ENCODE measurements around the gene CES2.

Gene CES2

DNA sequence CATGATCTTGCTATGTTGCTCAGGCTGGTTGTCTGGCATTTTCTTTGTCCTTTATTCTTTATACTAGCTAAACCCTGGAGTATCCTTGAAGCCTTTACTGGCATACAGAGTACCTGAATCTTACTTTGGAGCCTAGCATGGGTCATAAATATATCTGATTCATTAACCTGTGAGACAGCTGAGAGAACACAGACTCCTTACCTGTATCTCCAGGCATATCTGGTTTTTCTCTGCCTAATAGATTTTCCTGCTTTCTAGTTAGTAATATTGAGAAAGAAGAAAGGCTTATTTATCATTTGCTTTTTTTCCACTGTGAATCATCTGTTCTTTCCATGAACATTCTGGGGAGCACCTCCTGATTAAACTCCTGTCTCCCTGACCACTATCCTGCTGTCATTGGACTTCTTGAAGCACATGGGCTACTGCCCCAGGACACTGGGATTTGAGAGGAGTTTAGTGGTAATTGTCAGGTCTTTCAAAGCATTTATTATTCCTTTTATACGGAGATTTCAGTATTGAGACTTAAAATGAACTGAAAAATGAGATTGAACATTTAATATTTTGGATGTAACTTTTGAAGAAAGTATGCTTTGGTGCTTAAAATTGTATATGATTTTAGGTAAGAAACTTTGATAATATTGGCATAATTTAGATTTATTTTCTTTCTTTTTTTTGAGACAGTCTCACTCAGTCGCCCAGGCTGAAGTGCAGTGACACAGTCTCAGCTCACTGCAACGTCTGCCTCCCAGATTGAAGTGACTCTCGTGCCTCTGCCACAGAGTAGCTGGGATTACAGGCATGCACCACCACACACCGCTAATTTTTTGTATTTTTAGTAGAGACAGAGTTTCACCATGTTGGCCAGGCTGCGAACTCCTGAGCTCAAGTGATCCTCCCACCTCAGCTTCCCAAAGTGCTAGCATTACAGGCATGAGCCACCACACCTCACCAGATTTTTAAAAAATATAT is 46.4 kb upstream of the CES2 start:
- Histone ChIP-seq H3K9me2 (ENCODE audit: low read depth, low read length) (no peaks in the 10 kb centered on the region), H3K4me2 (ENCODE audit: low read length) (no peak overlapping the region), H3K27ac (ENCODE audit: low read depth, low read length, poor library complexity, severe bottlenecking) (no peak overlapping the region), H3K9ac (ENCODE audit: low read length) (no peak overlapping the region), H3K9me3 (ENCODE audit: low read length) (no peaks in the 10 kb centered on the region), H3K79me2 (ENCODE audit: insufficient read depth, low read length) (no peaks in the 10 kb centered on the region), H3K27me3 (ENCODE audit: insufficient read depth, low read length) (no peaks in the 10 kb centered on the region), H3F3A (ENCODE audit: insufficient read depth, low read length) (no peaks in the 10 kb centered on the region), H3K36me3 (ENCODE audit: insufficient read depth, low read length) (peaks cover 33% of the 10 kb centered on the region), H3K4me3 (ENCODE audit: low read depth, low read length, poor library complexity, severe bottlenecking) (no peak overlapping the region), H2AFZ (ENCODE audit: low read length) (no peak overlapping the region), H4K20me1 (ENCODE audit: insufficient read depth, low read length) (no peaks in the 10 kb centered on the region), H3K4me1 (ENCODE audit: insufficient read depth, low read length, severe bottlenecking) (no peaks in the 10 kb centered on the region)
- TF ChIP-seq, protein P1, sequence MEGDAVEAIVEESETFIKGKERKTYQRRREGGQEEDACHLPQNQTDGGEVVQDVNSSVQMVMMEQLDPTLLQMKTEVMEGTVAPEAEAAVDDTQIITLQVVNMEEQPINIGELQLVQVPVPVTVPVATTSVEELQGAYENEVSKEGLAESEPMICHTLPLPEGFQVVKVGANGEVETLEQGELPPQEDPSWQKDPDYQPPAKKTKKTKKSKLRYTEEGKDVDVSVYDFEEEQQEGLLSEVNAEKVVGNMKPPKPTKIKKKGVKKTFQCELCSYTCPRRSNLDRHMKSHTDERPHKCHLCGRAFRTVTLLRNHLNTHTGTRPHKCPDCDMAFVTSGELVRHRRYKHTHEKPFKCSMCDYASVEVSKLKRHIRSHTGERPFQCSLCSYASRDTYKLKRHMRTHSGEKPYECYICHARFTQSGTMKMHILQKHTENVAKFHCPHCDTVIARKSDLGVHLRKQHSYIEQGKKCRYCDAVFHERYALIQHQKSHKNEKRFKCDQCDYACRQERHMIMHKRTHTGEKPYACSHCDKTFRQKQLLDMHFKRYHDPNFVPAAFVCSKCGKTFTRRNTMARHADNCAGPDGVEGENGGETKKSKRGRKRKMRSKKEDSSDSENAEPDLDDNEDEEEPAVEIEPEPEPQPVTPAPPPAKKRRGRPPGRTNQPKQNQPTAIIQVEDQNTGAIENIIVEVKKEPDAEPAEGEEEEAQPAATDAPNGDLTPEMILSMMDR (IDR thresholded peaks at IDR 0.05; ENCODE audit: low read length), result no peak

DNA sequence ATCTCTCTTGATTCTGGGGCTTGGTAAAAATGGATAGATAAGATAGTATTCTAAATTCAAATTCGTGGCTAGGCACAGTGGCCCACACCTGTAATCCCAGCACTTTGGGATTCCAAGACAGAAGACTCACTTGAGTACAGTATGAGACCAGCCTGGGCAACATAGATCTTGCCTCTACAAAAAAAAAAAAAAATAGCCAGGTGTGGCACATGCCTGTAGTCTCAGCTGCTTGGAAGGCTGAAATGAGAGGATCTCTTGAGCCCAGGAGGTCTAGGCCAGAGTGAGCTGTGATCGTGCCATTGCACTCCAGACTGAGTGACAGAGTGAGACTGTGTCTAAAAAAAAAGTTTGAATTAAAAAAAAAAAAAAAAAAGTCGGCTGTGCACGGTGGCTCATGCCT is 45.7 kb upstream of the CES2 start:
- Histone ChIP-seq H3K79me2 (ENCODE audit: insufficient read depth, low read length) (no peaks in the 10 kb centered on the region), H3K4me3 (ENCODE audit: low read depth, low read length, poor library complexity, severe bottlenecking) (no peak overlapping the region), H3K4me2 (ENCODE audit: low read length) (no peak overlapping the region), H3K4me1 (ENCODE audit: insufficient read depth, low read length, severe bottlenecking) (no peaks in the 10 kb centered on the region), H3F3A (ENCODE audit: insufficient read depth, low read length) (no peaks in the 10 kb centered on the region), H3K9me2 (ENCODE audit: low read depth, low read length) (no peaks in the 10 kb centered on the region), H2AFZ (ENCODE audit: low read length) (no peak overlapping the region), H3K9me3 (ENCODE audit: low read length) (no peaks in the 10 kb centered on the region), H3K36me3 (ENCODE audit: insufficient read depth, low read length) (peaks cover 27% of the 10 kb centered on the region), H4K20me1 (ENCODE audit: insufficient read depth, low read length) (no peaks in the 10 kb centered on the region), H3K9ac (ENCODE audit: low read length) (no peak overlapping the region), H3K27me3 (ENCODE audit: insufficient read depth, low read length) (no peaks in the 10 kb centered on the region), H3K27ac (ENCODE audit: low read depth, low read length, poor library complexity, severe bottlenecking) (no peak overlapping the region)
- TF ChIP-seq EZH2 (IDR thresholded peaks at IDR 0.05; ENCODE audit: borderline replicate concordance, low read length), result no peak
- TF ChIP-seq, protein P1 (IDR thresholded peaks at IDR 0.05; ENCODE audit: low read length), result no peak

DNA sequence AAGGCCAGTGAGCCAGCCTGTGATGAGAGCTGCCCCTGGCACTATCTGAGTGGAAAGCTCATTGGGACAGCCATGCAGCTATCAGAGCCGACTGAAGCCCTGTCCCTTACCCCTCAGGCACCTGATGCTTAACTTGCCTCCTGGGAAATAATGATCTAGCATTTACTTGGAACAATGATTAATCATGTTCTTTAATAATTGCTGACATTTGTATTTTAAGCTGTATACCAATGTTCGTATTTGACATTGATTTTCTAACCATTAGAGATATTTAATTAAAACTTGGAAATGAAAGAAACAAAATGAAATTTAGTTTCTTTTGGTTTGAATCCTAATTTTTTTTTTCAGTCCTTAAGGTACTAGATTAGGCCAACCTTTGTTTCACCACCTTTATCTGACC is 44.5 kb upstream of the CES2 start:
- H4K20me1 ChIP-seq (ENCODE audit: insufficient read depth, low read length), result no peaks in the 10 kb centered on the region
- H3K4me1 ChIP-seq (ENCODE audit: insufficient read depth, low read length, severe bottlenecking), result no peaks in the 10 kb centered on the region
- TF ChIP-seq, protein P1 (IDR thresholded peaks at IDR 0.05; ENCODE audit: low read length), result no peak
- no peak for TF ChIP-seq EZH2 (IDR thresholded peaks at IDR 0.05; ENCODE audit: borderline replicate concordance, low read length)

More for the DNA sequence above, 44.5 kb upstream of the CES2 start:
- Histone ChIP-seq H3K9me3 (ENCODE audit: low read length) (no peaks in the 10 kb centered on the region), H3K4me3 (ENCODE audit: low read depth, low read length, poor library complexity, severe bottlenecking) (no peak overlapping the region), H3K36me3 (ENCODE audit: insufficient read depth, low read length) (peaks cover 16% of the 10 kb centered on the region), H3K9me2 (ENCODE audit: low read depth, low read length) (no peaks in the 10 kb centered on the region), H3K27ac (ENCODE audit: low read depth, low read length, poor library complexity, severe bottlenecking) (no peak overlapping the region), H3K27me3 (ENCODE audit: insufficient read depth, low read length) (no peaks in the 10 kb centered on the region), H3K9ac (ENCODE audit: low read length) (no peak overlapping the region), H3K4me2 (ENCODE audit: low read length) (no peak overlapping the region), H3K79me2 (ENCODE audit: insufficient read depth, low read length) (no peaks in the 10 kb centered on the region), H2AFZ (ENCODE audit: low read length) (no peak overlapping the region), H3F3A (ENCODE audit: insufficient read depth, low read length) (no peaks in the 10 kb centered on the region)
